CD4-positive, CD25-positive, alpha-beta regulatory T cell (primary cell): ENCODE data around the gene ARL17A. TPM values are rescaled to one million over a fixed set of nuclear protein-coding genes. Genes with fewer than 3 reads are reported as not detected.
A peak's percentile ranks its signal among the peaks of the same experiment; 100 is the strongest.
"Not testable (repeated sequence)": the region's sequence is repeated elsewhere in the genome, so short reads cannot be mapped to it uniquely, and the experiment has no call there.

Experiments used
- ATAC-seq, 2 donors: fragments of 150-1000 bp; cut with Tn5 transposase; one replicate each; pipeline ENCODE4 v1.10.0; 2021; ENCODE audit warnings: low read depth in 2 of 2, moderate number of reproducible peaks in 2 of 2, moderate library complexity in 1 of 2
- DNase-seq, 3 donors: peaks; one replicate each; pipeline versions ENCODE4 v3.0.0 to v3.0.0-alpha.2; 2012 to 2022; ENCODE audit warnings: mixed read lengths in 1 of 3
- H3K27ac ChIP-seq: one replicate; pipeline ENCODE4 v1.7.0; 2013; ENCODE audit warnings: mild to moderate bottlenecking, low read length; ENCODE audit not compliant: insufficient read depth, poor library complexity, severe bottlenecking
- H3K27me3 ChIP-seq: one replicate; pipeline ENCODE4 v1.7.0; 2013; ENCODE audit warnings: low read length; ENCODE audit not compliant: control insufficient read depth, insufficient read depth
- H3K36me3 ChIP-seq: one replicate; pipeline ENCODE4 v1.7.0; 2013; ENCODE audit warnings: mild to moderate bottlenecking, low read length, moderate library complexity; ENCODE audit not compliant: control insufficient read depth, insufficient read depth
- H3K4me1 ChIP-seq: 2 replicates; pipeline ENCODE4 v1.7.0; 2013; ENCODE audit warnings: mild to moderate bottlenecking, low read length; ENCODE audit not compliant: insufficient read depth, control insufficient read depth, poor library complexity, severe bottlenecking
- H3K4me3 ChIP-seq: one replicate; pipeline ENCODE4 v1.7.0; 2013; ENCODE audit warnings: low read depth, mild to moderate bottlenecking, low read length, moderate library complexity
- H3K9me3 ChIP-seq, 2 experiments: 1 replicate in 1 of 2; 2 replicates in 1 of 2; pipeline ENCODE4 v1.7.0; 2013; ENCODE audit warnings: low read length in 2 of 2, mild to moderate bottlenecking in 1 of 2, moderate library complexity in 1 of 2; ENCODE audit not compliant: control insufficient read depth in 2 of 2
- H3K27ac Mint-ChIP-seq, 3 donors: one replicate each; pipeline ENCODE4 v1.8.0; 2020 to 2022; ENCODE audit warnings: mild to moderate bottlenecking in 3 of 3, mixed read lengths in 3 of 3, moderate library complexity in 2 of 3
- H3K27me3 Mint-ChIP-seq: one replicate; pipeline ENCODE4 v1.8.0; 2022; ENCODE audit warnings: mild to moderate bottlenecking, mixed read lengths
- H3K36me3 Mint-ChIP-seq: one replicate; pipeline ENCODE4 v1.8.0; 2020; ENCODE audit warnings: mixed read lengths
- H3K4me1 Mint-ChIP-seq, 4 donors: one replicate each; pipeline ENCODE4 v1.8.0; 2020 to 2022; ENCODE audit warnings: mixed read lengths in 4 of 4, mild to moderate bottlenecking in 1 of 4
- H3K4me3 Mint-ChIP-seq, 4 donors: one replicate each; pipeline ENCODE4 v1.8.0; 2020 to 2022; ENCODE audit warnings: mild to moderate bottlenecking in 4 of 4, mixed read lengths in 4 of 4, moderate library complexity in 3 of 4
- H3K9me3 Mint-ChIP-seq, 7 donors: one replicate each; pipeline ENCODE4 v1.8.0; 2020 to 2022; ENCODE audit warnings: mixed read lengths in 7 of 7, mild to moderate bottlenecking in 3 of 7, moderate library complexity in 2 of 7
- polyA plus RNA-seq, 4 donors: library from polyadenylated mRNA; unstranded; fragments of 300-500 nt; fragmentation: Illumina TruSeq; gene quantifications; one replicate each; pipeline ENCODE4 v1.2.3, GENCODE V29; 2021
- total RNA-seq: library from RNA; stranded (reverse); gene quantifications from one replicate; pipeline ENCODE4 v1.2.3, GENCODE V29; 2022

Gene ARL17A
- total and polyA plus RNA-seq, 5 donors from 2014 or later: 2.8 to 29.4 (median 6.5) TPM

DNA sequence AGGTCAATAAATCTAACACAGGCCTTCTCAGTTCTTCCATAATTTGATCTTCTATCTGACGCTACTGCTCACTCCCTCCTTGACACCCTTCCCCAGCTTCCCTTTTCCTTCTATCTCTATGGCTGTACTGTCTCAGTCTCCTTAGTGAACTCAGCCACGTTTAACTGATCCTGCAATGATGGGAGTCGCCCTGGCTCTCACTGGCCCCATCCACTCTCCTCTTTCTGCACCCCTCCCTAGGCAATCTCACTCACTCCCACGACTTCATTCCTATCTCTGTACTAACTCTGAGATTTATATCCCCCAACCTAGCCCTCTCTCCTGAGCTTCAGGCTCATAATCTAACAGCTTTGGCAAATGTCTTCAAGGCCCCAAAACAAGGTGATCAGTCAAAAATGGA, 7.7 kb downstream of the ARL17A start:
- H3K4me3 Mint-ChIP-seq, H3K27ac ChIP-seq, H3K4me1 ChIP-seq, H3K27me3 Mint-ChIP-seq, H3K36me3 Mint-ChIP-seq, H3K9me3 ChIP-seq, DNase-seq, H3K4me3 ChIP-seq, H3K27ac Mint-ChIP-seq, H3K9me3 Mint-ChIP-seq, H3K36me3 ChIP-seq, H3K27me3 ChIP-seq, H3K4me1 Mint-ChIP-seq, ATAC-seq: not testable (repeated sequence)

DNA sequence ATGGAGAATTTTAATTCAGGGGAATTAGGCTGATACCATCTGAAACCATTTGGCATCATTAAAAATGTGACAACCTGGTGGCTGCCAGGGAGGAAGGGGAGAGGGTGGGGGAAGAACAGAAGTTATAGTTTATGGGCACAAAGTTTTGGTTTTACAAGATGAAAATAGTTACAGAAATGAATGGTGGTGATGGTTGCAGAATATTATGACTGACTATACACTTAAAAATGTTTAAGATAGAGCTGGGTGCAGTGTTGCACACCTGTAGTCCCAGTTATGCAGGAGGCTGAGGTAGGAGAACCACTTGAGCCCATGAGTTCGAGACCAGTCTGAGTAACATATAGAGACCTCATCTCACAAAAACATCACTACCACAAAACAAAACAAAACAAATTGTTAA, 12.5 kb downstream of the ARL17A start:
- ATAC-seq, H3K4me1 Mint-ChIP-seq, H3K27ac ChIP-seq, H3K4me1 ChIP-seq, H3K36me3 Mint-ChIP-seq, DNase-seq, H3K36me3 ChIP-seq, H3K27me3 ChIP-seq, H3K9me3 Mint-ChIP-seq, H3K4me3 Mint-ChIP-seq, H3K27ac Mint-ChIP-seq, H3K9me3 ChIP-seq, H3K4me3 ChIP-seq, H3K27me3 Mint-ChIP-seq: not testable (repeated sequence)

DNA sequence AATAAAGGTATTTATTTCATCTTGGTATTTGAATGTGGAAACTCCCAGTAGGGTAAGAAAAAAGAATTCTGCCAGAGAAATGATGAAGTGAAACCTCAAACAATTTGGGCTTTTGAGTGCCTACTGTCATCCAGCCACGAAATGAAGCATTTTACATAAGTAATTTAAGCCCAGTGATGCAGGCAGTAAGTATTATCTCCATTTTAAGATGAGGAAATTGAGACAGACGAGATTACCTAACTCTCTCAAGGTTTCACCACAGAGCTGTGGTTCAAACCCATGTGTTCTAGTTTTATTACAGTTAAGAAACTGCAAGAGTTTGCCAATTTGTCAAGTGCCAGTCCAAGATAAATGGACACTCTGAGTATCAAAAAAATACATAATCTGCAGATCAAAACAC, 13.2 kb downstream of the ARL17A start:
- not testable (repeated sequence) for H3K36me3 Mint-ChIP-seq, H3K27me3 Mint-ChIP-seq, H3K27me3 ChIP-seq, H3K4me1 ChIP-seq, H3K27ac ChIP-seq, H3K4me3 ChIP-seq, H3K4me1 Mint-ChIP-seq, H3K4me3 Mint-ChIP-seq, H3K36me3 ChIP-seq, H3K9me3 Mint-ChIP-seq, H3K9me3 ChIP-seq, DNase-seq, H3K27ac Mint-ChIP-seq
- peak; percentile 57 to 59 for ATAC-seq

DNA sequence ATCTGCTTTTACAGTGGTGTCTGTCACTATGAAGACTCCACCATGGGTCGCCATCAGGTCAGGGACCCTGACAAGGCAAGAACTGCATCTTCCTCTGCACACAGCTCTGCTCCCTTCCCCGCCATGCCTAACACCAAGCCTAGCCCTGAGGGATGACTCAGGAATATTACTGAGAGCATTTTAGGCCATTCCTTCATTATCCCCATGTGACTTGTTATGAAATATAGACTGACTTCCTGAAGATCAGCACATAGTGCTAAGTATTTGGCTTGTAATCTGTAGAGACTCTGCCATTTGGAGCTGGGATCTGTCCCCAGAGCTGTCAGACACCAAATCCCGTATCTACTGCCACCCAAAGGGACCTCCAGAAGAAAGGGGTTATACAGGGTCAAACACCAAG, 19.4 kb downstream of the ARL17A start:
- not testable (repeated sequence) for H3K9me3 ChIP-seq, H3K36me3 Mint-ChIP-seq, ATAC-seq, H3K27me3 Mint-ChIP-seq, H3K27ac ChIP-seq, H3K27me3 ChIP-seq, H3K36me3 ChIP-seq, H3K4me3 Mint-ChIP-seq, DNase-seq, H3K27ac Mint-ChIP-seq, H3K4me1 ChIP-seq, H3K4me3 ChIP-seq, H3K9me3 Mint-ChIP-seq, H3K4me1 Mint-ChIP-seq

DNA sequence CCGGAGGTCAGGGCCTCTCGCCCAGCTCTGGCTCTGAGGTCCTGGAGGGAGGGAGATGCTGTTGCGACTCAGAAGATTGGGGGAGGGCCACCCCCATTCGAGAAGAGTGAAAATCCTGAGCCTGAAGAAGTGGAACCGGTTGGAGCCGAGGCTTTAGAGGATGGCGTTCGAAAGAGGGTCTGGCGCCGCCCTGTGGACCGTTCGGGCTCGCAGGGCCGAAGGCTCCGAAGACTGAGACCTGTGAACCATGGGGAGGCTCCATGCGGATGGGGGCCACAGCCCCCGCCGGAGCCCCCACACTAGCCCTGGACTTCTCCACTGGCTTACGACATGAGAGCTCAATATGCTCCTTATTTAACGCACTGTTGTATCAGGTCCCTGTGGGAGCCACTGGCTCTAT, 20.3 kb downstream of the ARL17A start:
- not testable (repeated sequence) for H3K9me3 ChIP-seq, H3K4me1 ChIP-seq, H3K4me3 ChIP-seq, H3K27ac ChIP-seq, H3K27ac Mint-ChIP-seq, H3K36me3 ChIP-seq, H3K4me1 Mint-ChIP-seq, H3K9me3 Mint-ChIP-seq, H3K36me3 Mint-ChIP-seq, ATAC-seq, H3K4me3 Mint-ChIP-seq, DNase-seq, H3K27me3 Mint-ChIP-seq, H3K27me3 ChIP-seq

DNA sequence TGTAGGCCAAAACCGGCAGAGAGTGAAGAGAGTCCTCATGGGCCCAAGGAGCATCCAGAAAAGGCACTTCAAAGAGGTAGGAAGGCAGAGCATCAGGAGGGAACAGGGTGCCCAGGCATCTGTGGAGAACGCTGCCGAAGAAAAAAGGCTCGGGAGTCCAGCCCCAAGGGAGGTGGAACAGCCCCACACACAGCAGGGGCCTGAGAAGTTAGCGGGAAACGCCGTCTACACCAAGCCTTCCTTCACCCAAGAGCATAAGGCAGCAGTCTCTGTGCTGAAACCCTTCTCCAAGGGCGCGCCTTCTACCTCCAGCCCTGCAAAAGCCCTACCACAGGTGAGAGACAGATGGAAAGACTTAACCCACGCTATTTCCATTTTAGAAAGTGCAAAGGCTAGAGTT, 30.9 kb downstream of the ARL17A start:
- not testable (repeated sequence) for H3K4me1 Mint-ChIP-seq, H3K9me3 Mint-ChIP-seq, H3K4me3 ChIP-seq, H3K36me3 ChIP-seq, H3K36me3 Mint-ChIP-seq, H3K27me3 Mint-ChIP-seq, H3K4me1 ChIP-seq, ATAC-seq, H3K27me3 ChIP-seq, H3K9me3 ChIP-seq
- Mint-ChIP-seq H3K27ac (peak overlapping the region; percentile 38 to 71 (median 38)), H3K4me3 (peak overlapping the region in 1 of 4 donors; percentile 13)
- peak overlapping the region; percentile 23 for H3K27ac ChIP-seq
- DNase-seq: peak; percentile 1 to 26 (median 5)

DNA sequence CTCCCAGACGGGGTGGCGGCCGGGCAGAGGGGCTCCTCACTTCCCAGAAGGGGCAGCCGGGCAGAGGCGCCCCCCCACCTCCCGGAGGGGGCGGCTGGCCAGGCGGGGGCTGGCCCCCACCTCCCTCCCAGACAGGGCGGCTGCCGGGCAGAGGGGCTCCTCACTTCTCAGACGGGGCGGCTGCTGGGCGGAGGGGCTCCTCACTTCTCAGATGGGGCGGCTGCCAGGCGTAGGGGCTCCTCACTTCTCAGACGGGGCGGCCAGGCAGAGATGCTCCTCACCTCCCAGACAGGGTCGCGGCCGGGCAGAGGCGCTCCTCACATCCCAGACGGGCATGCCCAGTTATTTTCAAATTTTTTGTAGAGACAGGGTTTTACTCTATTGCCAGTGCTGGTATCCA, 44.8 kb downstream of the ARL17A start:
- DNase-seq, H3K4me3 ChIP-seq, ATAC-seq, H3K9me3 ChIP-seq, H3K27ac Mint-ChIP-seq, H3K4me1 Mint-ChIP-seq, H3K36me3 Mint-ChIP-seq, H3K27ac ChIP-seq, H3K4me3 Mint-ChIP-seq, H3K27me3 Mint-ChIP-seq, H3K36me3 ChIP-seq, H3K27me3 ChIP-seq, H3K4me1 ChIP-seq, H3K9me3 Mint-ChIP-seq: not testable (repeated sequence)

DNA sequence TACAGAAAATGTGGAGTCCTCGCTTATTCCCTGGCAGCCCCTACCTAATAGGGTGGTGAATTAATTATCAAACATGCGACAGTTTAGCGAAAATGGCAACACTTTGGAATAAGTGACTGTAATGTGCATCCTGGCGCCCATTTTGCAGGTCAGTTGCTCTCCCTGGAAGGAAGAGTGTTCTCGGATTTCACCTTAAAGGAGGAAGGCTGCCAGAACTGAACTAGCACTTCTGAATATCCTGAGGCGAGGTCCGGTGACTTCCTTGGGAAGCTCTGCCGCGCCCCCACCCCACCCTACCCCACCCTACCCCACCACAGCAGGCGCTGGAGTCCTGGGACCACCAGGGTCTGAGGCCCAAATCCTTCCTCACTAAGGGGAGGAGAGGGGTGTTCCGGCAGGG, 67.3 kb downstream of the ARL17A start, which contains the start of gene LRRC37A2:
Gene LRRC37A2, plus strand, starts transcription at position 301 of the 400 bp plus-strand sequence. CDS start 245 bp downstream, outside the sequence.
- not testable (repeated sequence) for DNase-seq, H3K36me3 ChIP-seq, H3K4me1 Mint-ChIP-seq, H3K27ac Mint-ChIP-seq, H3K27me3 ChIP-seq, H3K4me3 ChIP-seq, H3K27me3 Mint-ChIP-seq, H3K4me1 ChIP-seq, H3K27ac ChIP-seq, ATAC-seq, H3K36me3 Mint-ChIP-seq, H3K9me3 Mint-ChIP-seq, H3K4me3 Mint-ChIP-seq, H3K9me3 ChIP-seq
